ENCODE results near the gene HSDL1. TPM values are rescaled to one million over a fixed set of nuclear protein-coding genes. Genes with fewer than 3 reads are reported as not detected.

The HSDL1 gene
- total RNA-seq, 2 experiments from 2014 or later: 15.2 to 16.3 TPM

DNA sequence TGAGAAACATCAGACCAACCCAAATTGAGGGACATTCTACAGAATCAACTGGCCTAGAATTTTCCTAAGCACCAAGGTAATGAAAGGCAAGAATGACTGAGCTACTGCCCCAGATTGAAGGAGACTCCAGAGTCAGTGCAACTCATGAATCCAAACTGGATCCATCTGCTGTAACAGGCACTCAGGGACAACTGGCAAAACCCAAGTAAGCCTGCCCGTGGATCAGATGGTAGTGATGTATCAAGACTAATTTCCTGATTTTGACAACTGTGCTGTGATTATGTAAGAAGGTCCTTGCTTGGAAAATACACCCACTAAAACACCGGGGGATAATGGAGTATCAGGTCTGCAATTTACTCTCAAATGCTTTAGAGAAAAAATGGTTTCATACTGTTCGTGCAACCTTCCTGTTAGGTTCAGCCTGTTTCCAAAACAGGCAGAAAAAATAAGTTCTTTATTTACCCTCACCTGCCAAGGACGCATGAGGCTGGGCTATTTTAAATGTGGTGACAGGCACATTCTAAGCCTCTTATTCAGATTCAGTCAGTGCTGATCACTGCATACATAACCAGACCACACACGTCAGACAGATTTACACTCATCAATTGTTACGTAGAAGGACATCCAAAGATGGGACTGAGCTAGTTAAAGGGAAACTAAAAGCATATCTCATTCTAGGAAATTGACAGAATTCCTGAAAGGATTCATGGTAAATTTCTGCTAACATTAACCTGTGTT is 35.2 kb downstream of the HSDL1 start:
- ChIA-PET CTCF (interaction anchor here (2.2 kb wide), 1 partner anchor 25 kb away, joined by 5 read pairs; no protein-coding TSS in a partner anchor), POLR2A (no interaction called here)
- H3K27ac Mint-ChIP-seq: no peak overlapping the region
- no peak for DNase-seq
- peaks cover 17% of the 10 kb centered on the region for H3K4me1 Mint-ChIP-seq
- H3K9me3 Mint-ChIP-seq: no peaks in the 10 kb centered on the region
- H3K4me3 Mint-ChIP-seq: no peak overlapping the region
- H3K36me3 Mint-ChIP-seq (ENCODE audit: low read depth): peaks cover 7% of the 10 kb centered on the region
- no peaks in the 10 kb centered on the region for H3K27me3 Mint-ChIP-seq

DNA sequence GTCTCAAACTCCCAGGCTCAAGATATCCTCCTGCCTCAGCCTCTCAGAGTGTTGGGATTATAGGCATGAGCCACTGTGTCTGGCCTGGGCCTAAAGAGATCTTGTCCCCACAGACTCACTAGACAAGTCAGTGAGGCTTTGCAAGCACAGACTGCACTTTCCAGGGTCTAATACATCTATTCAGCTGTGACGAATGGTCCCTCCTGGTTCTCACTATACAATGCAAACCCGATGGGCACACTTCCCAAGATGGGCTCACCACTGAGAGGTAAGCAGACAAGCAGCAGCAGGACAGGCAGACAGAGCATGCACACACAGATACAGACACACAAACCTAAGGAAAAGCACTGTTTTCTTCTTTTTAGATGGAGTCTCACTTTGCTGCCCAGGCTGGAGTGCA is 37.1 kb downstream of the HSDL1 start:
- H3K36me3 Mint-ChIP-seq (ENCODE audit: low read depth): peaks cover 7% of the 10 kb centered on the region
- no peak for DNase-seq
- no peak overlapping the region for H3K4me3 Mint-ChIP-seq
- H3K27me3 Mint-ChIP-seq: no peaks in the 10 kb centered on the region
- ChIA-PET CTCF (no interaction called here), POLR2A (interaction anchor here (0.5 to 4.1 kb wide), 2 partner anchors 9 to 14 kb away, joined by 5 to 24 read pairs; partner anchors contain the start of gene MBTPS1)
- peaks cover 13% of the 10 kb centered on the region for H3K4me1 Mint-ChIP-seq
- no peaks in the 10 kb centered on the region for H3K9me3 Mint-ChIP-seq
- no peak overlapping the region for H3K27ac Mint-ChIP-seq

DNA sequence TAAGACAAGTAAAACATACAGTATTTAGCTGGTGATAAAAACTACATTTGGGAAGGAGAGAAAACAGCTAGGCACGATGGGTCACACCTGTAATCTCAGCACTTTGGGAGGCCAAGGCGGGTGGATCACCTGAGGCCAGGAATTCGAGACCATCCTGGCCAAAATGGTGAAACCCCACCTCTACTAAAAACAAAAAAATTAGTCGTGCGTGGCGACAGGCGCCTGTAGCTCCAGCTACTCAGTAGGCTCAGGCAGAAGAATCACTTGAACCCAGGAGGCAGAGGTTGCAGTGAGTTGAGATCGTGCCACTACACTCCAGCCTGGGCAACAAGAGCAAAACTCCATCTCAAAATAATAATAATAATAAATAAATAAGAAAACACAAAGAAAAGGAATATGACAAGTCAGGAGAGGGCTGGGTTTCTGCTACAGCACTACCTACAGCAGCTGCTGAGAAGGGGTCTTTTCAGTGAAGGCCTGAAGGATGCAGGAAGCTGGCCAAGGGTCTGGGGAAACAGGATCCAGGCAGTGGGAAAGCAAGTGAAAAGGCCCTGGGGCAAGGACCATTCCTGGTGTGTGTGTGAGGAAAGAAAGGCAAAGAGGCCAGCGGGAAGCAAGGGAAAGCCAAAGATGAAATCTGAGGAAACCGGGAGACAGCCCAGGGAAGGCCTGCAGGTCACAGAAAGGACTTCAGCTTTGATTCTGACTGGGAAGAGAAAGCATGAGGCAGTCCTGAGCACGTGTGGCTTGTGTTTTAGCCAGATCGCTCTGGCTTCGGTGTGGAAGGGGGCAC is 38.8 kb downstream of the HSDL1 start:
- POLR2A ChIA-PET: interaction anchor here (1.2 to 4.1 kb wide), 2 partner anchors 10 to 17 kb away, joined by 4 to 24 read pairs; partner anchors contain the start of gene MBTPS1
- Mint-ChIP-seq H3K27ac (no peak overlapping the region), H3K4me1 (peaks cover 15% of the 10 kb centered on the region)

DNA sequence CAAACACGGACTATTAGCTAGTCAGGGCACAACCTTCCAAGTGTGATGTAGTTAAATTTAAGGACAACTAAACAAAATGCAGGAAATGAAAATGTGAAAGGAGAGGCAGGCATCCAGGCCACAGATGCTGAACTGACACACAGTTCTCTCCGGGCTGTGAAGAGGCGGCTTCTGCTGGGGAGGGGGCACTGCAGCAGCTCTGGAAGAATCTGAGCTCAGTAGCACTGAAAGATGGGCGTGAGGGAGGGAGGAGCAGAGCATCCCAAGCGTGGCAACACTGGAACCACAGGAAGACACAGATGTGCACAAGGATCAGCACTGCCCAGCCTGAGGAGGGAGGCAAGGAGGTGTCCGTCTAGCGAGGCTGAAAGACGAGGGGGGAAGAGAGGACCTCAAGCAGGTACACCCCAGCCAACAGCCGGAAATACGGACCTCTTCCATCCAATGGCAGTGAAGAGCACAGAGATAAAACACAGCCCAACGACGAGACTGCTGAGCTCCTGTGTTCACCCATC is 39.6 kb downstream of the HSDL1 start:
- no peak for DNase-seq
- peaks cover 8% of the 10 kb centered on the region for H3K4me1 Mint-ChIP-seq
- POLR2A ChIA-PET: interaction anchor here (1.2 to 4.1 kb wide), 2 partner anchors 11 to 16 kb away, joined by 4 to 24 read pairs; partner anchors contain the start of gene MBTPS1
- H3K27me3 Mint-ChIP-seq: no peaks in the 10 kb centered on the region
- H3K4me3 Mint-ChIP-seq: no peak overlapping the region
- peaks cover 8% of the 10 kb centered on the region for H3K36me3 Mint-ChIP-seq (ENCODE audit: low read depth)
- H3K9me3 Mint-ChIP-seq: no peaks in the 10 kb centered on the region
- CTCF ChIA-PET: interaction anchor here (0.8 to 2.5 kb wide), 3 partner anchors 12 to 82 kb away, joined by 3 to 9 read pairs (median 5); partner anchors contain the start of genes MBTPS1 and TAF1C
- H3K27ac Mint-ChIP-seq: no peak overlapping the region

More for the DNA sequence above, 38.8 kb downstream of the HSDL1 start:
- no peak for DNase-seq
- Mint-ChIP-seq H3K4me3 (no peak overlapping the region), H3K27me3 (no peaks in the 10 kb centered on the region), H3K9me3 (no peaks in the 10 kb centered on the region), H3K36me3 (ENCODE audit: low read depth) (peaks cover 10% of the 10 kb centered on the region)
- CTCF ChIA-PET: interaction anchor here (2.5 kb wide), 1 partner anchor 21 kb away, joined by 9 read pairs; no protein-coding TSS in a partner anchor

DNA sequence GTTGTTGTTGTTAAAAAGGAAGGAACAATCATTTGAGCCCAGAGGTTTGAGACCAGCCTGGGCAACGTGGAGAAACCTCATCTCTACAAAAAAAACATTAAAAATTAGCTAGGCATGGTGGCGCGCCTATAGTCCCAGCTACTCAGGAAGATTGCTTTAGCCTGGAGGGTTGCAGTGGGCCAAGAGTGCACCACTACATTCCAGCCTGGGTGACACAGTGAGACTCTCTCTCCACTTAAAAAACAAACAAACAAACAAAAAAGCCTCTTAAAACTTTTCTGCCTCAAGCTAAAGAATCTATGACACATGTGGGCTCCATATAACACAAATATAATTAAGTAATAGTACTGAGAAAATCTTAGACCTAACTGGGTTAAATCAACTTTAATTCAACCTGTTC is 40.7 kb downstream of the HSDL1 start:
- ChIA-PET POLR2A (interaction anchor here (0.7 to 4.1 kb wide), 2 partner anchors 12 kb away, joined by 3 to 24 read pairs; partner anchors contain the start of gene MBTPS1), CTCF (interaction anchor here (1.1 to 2.5 kb wide), 4 partner anchors 13 to 83 kb away, joined by 3 to 9 read pairs (median 4); partner anchors contain the start of gene MBTPS1)
- Mint-ChIP-seq H3K4me3 (no peak overlapping the region), H3K27ac (no peak overlapping the region), H3K9me3 (no peaks in the 10 kb centered on the region), H3K27me3 (no peaks in the 10 kb centered on the region), H3K36me3 (ENCODE audit: low read depth) (peaks cover 16% of the 10 kb centered on the region), H3K4me1 (peaks cover 15% of the 10 kb centered on the region)
- DNase-seq: no peak

DNA sequence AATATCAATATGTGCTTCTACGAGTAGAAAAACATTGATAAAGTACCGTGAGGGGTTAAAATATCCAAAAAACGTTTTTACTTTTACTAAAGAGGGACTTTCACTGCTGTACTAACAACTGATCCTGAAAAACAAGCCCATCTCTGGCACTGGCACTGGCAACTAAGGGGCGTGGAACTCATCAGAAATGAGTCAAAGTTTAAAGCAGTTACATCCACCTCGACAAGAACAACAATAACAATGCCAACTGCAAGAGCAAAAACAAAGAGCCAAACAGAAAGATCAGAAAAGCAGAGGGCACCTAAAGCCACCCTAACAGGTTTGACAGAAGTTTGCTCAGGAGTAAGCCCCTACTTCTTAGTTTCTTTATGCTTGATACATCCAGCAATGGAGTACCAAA is 41.3 kb downstream of the HSDL1 start:
- Mint-ChIP-seq H3K27me3 (no peaks in the 10 kb centered on the region), H3K27ac (no peak overlapping the region), H3K36me3 (ENCODE audit: low read depth) (peaks cover 18% of the 10 kb centered on the region), H3K4me1 (peaks cover 13% of the 10 kb centered on the region), H3K9me3 (no peaks in the 10 kb centered on the region), H3K4me3 (no peak overlapping the region)
- POLR2A ChIA-PET: interaction anchor here (0.7 to 1.3 kb wide), 2 partner anchors 10 to 13 kb away, joined by 3 read pairs; partner anchors contain the start of gene MBTPS1
- CTCF ChIA-PET: interaction anchor here (1.1 to 2.5 kb wide), 4 partner anchors 13 to 84 kb away, joined by 3 to 9 read pairs (median 4); partner anchors contain the start of gene MBTPS1
- DNase-seq: no peak

DNA sequence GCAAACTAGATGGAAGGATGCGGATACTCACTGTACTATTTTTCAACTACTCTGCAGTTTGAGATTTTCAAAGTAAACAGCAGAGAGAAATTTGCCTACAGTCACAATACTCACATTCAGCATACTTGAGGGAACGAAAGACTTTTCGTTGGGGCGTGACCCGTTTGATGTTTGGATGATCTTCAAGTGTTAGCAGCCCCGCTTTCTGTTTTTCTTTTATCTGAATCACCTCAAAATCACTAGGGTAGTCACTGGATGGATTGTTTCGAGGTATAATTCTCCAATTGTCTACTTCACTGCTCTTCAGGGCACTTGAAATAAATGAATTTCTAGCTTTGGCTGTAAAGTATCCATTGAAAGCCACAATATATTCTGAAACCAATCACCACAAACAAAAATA is 46.0 kb downstream of the HSDL1 start:
- peaks cover 43% of the 10 kb centered on the region for H3K36me3 Mint-ChIP-seq (ENCODE audit: low read depth)
- no peak overlapping the region for H3K4me3 Mint-ChIP-seq
- peaks cover 12% of the 10 kb centered on the region for H3K4me1 Mint-ChIP-seq
- POLR2A ChIA-PET: interaction anchor here (0.6 to 0.8 kb wide), 3 partner anchors 13 to 46 kb away, joined by 3 read pairs; partner anchors contain the start of genes DNAAF1, HSDL1 and MBTPS1
- no peaks in the 10 kb centered on the region for H3K27me3 Mint-ChIP-seq
- no peak overlapping the region for H3K27ac Mint-ChIP-seq
- H3K9me3 Mint-ChIP-seq: no peaks in the 10 kb centered on the region
- DNase-seq: no peak
- CTCF ChIA-PET: interaction anchor here (0.7 to 2.5 kb wide), 4 partner anchors 10 to 88 kb away, joined by 3 to 6 read pairs (median 4); partner anchors contain the start of genes MBTPS1 and TAF1C

DNA sequence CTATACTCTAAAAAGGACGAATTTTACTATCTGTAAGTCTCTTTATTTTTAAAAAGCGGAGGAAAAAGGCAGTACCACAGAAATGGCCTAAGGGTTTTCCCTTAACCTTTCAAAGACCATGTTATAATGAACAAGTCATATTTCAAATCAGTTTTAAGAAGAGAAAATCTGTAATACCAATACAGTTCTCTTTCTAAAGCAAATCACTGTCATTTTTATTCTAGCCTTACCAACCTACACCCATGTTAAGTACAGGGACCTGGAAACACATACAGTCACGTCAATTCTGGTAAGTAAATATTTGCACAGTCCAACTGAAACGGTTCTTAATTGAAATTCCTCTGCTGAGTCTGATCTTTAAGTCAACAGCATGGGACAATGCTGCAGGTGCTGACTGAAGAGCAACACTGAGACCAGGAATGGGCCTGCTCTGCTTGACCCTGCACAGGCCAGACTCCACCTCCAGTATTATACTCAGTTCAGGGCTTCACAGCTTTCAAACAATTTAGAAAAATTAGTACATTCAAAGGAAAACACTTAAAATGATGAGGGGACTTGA is 48.5 kb downstream of the HSDL1 start:
- Mint-ChIP-seq H3K4me3 (no peak overlapping the region), H3K27me3 (no peaks in the 10 kb centered on the region), H3K27ac (no peak overlapping the region), H3K9me3 (no peaks in the 10 kb centered on the region), H3K4me1 (peaks cover 10% of the 10 kb centered on the region), H3K36me3 (ENCODE audit: low read depth) (peaks cover 57% of the 10 kb centered on the region)
- POLR2A ChIA-PET: interaction anchor here (0.8 kb wide), 1 partner anchor 21 kb away, joined by 3 read pairs; the partner anchor contains the start of gene MBTPS1
- CTCF ChIA-PET: interaction anchor here (0.9 to 1.3 kb wide), 3 partner anchors 9 to 12 kb away, joined by 3 to 5 read pairs (median 4); no protein-coding TSS in a partner anchor
- DNase-seq: no peak

DNA sequence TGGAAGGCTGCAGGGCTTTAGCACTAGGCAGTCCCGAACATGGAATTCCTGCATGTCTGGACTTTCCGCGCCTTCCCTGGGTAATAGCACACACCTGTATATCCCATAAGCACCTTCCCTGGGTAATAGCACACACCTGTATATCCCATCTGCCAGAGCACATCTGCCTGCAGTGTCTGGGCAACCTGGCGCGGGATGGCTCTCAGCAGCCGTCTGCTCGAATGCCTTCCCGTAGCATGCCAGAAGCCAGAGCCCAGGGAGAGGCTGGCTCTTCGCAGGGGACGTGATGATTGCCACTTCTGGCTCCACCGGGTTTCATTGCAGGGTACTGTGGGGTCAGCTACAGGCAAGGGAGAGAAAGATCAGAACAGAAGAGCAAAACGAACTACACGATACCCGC is 49.5 kb downstream of the HSDL1 start:
- Mint-ChIP-seq H3K4me3 (no peak overlapping the region), H3K27ac (no peak overlapping the region), H3K27me3 (no peaks in the 10 kb centered on the region), H3K4me1 (peaks cover 10% of the 10 kb centered on the region), H3K9me3 (no peaks in the 10 kb centered on the region), H3K36me3 (ENCODE audit: low read depth) (peaks cover 66% of the 10 kb centered on the region)
- ChIA-PET CTCF (no interaction called here), POLR2A (interaction anchor here (1.9 kb wide), 1 partner anchor 22 kb away, joined by 4 read pairs; the partner anchor contains the start of gene MBTPS1)
- DNase-seq: no peak

DNA sequence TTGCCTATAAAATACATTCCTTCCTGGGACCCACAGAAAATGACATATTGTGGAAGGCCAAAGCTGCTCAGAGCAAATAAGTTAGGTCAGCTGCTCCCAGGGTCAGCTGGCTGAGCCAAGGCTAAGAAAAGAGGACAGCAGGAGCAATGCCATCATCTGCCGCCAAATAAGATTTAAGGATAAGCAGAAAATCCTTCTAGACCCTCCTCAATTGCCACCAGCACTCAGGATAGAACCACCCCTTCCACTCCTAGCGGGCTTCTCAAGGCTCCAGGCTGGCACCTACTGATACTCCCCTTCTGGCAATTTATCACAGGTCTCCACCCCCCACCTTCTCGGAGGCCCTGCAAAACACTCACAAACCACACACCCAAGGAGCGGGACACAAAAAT is 51.1 kb downstream of the HSDL1 start:
- H3K27me3 Mint-ChIP-seq: no peaks in the 10 kb centered on the region
- H3K27ac Mint-ChIP-seq: no peak overlapping the region
- no peak for DNase-seq
- no peaks in the 10 kb centered on the region for H3K9me3 Mint-ChIP-seq
- peaks cover 7% of the 10 kb centered on the region for H3K4me1 Mint-ChIP-seq
- CTCF ChIA-PET: no interaction called here
- POLR2A ChIA-PET: no interaction called here
- H3K36me3 Mint-ChIP-seq (ENCODE audit: low read depth): peaks cover 63% of the 10 kb centered on the region
- no peak overlapping the region for H3K4me3 Mint-ChIP-seq

DNA sequence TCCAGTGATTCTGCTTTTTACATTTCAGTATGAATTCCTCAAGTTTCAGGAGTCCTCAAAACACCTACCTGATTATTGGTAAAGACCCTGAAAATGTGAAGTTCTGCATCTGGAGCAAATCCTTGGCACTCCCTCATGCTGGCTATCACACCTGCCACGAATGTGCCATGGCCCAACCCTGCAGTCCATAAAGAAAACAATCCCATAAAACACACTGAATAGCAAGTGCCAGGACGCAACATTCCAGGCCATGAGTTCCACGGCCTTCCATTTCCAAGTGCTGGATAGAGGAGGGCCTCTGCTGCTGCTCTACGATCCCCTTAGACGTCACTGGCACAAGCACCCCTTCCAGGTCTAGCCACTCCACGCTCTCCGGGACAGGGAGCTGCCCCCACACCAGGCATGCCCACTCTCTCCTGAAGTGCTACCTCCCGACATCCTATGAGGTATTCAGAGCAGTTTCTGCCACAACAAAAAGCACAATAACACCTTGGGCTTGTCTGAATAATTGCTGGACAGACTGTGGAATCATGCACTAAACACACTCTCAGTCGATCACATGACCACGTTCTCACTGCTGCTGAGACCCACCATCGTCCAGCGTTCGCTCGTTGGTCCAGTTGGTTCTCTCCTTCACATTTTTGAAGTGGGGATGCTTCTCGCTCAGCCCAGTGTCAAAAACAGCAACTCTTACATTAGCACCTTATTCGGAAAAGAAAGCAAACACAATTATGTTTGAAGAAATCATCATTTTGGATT is 51.7 kb downstream of the HSDL1 start:
- ChIA-PET POLR2A (no interaction called here), CTCF (no interaction called here)
- Mint-ChIP-seq H3K4me3 (no peak overlapping the region), H3K27me3 (no peaks in the 10 kb centered on the region), H3K27ac (no peak overlapping the region), H3K4me1 (peaks cover 13% of the 10 kb centered on the region), H3K9me3 (no peaks in the 10 kb centered on the region), H3K36me3 (ENCODE audit: low read depth) (peaks cover 65% of the 10 kb centered on the region)
- DNase-seq: no peak

DNA sequence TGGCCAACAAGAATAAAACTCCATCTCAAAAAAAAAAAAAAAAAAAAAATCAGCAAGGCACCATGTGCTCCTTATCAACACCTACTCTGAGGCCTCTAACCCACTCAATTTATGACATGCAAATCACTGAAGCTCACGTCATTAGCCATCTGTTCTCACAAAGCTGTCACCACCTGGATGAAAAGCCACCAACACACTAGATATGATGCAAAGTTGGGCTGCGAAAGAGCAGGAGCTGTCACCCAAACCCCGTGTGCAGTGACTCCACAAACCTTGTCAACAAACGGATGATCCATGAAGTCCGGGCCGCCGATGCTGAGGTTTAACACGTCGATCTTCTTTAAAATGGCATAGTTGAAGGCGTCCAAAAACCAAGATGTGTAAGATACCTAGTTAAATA is 53.5 kb downstream of the HSDL1 start:
- Mint-ChIP-seq H3K36me3 (ENCODE audit: low read depth) (peaks cover 65% of the 10 kb centered on the region), H3K27ac (no peak overlapping the region), H3K4me3 (no peak overlapping the region), H3K4me1 (peaks cover 31% of the 10 kb centered on the region), H3K27me3 (no peaks in the 10 kb centered on the region), H3K9me3 (no peaks in the 10 kb centered on the region)
- CTCF ChIA-PET: interaction anchor here (0.8 to 0.9 kb wide), 2 partner anchors 10 to 85 kb away, joined by 3 read pairs; no protein-coding TSS in a partner anchor
- no peak for DNase-seq
- POLR2A ChIA-PET: interaction anchor here (1.2 kb wide), 1 partner anchor 25 kb away, joined by 6 read pairs; the partner anchor contains the start of gene MBTPS1

All from activated CD4-positive, alpha-beta memory T cell treated with anti-CD3 and anti-CD28 coated beads, Interleukin-2, amount 10 ng/mL, durations not matched to agents 7 days and 5 days (primary cell).